ENCODE results near the gene TOMM6.
"Not testable (repeated sequence)": the region's sequence is repeated elsewhere in the genome, so short reads cannot be mapped to it uniquely, and the experiment has no call there.

The TOMM6 gene

DNA sequence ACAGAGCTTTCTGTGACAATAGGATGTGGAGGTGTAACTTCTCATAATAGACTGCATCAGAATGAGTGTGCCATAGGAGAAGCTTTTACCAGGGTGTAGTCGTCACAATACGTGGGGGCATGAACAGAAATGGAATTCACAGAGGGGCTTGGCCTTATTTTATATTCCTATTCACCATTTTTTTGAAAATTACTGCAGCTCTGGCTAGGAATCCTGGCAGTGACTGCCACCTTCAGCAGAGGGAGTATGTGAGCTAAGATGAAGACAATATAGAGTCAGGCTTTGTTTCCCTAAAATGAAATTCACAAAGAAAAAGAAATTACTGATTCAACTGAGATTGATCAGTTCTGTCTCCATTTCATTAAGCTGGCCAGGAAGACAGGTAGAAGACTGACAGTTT is 13.9 kb downstream of the TOMM6 start:
- Histone ChIP-seq H3K4me3 (ENCODE audit: low read depth in 1 of 2, low read length in 1 of 2) (no peak overlapping the region), H3K9me3 (no peaks in the 10 kb centered on the region), H3K27ac (no peak overlapping the region), H3K36me3 (peaks cover 38% of the 10 kb centered on the region), H3K27me3 (no peaks in the 10 kb centered on the region), H3K4me1 (ENCODE audit: control insufficient read depth in 1 of 2, insufficient read depth in 1 of 2, low read depth in 1 of 2, low read length in 1 of 2) (no peaks in the 10 kb centered on the region)
- TF ChIP-seq, protein P1, sequence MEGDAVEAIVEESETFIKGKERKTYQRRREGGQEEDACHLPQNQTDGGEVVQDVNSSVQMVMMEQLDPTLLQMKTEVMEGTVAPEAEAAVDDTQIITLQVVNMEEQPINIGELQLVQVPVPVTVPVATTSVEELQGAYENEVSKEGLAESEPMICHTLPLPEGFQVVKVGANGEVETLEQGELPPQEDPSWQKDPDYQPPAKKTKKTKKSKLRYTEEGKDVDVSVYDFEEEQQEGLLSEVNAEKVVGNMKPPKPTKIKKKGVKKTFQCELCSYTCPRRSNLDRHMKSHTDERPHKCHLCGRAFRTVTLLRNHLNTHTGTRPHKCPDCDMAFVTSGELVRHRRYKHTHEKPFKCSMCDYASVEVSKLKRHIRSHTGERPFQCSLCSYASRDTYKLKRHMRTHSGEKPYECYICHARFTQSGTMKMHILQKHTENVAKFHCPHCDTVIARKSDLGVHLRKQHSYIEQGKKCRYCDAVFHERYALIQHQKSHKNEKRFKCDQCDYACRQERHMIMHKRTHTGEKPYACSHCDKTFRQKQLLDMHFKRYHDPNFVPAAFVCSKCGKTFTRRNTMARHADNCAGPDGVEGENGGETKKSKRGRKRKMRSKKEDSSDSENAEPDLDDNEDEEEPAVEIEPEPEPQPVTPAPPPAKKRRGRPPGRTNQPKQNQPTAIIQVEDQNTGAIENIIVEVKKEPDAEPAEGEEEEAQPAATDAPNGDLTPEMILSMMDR (IDR thresholded peaks at IDR 0.05), result no peak

DNA sequence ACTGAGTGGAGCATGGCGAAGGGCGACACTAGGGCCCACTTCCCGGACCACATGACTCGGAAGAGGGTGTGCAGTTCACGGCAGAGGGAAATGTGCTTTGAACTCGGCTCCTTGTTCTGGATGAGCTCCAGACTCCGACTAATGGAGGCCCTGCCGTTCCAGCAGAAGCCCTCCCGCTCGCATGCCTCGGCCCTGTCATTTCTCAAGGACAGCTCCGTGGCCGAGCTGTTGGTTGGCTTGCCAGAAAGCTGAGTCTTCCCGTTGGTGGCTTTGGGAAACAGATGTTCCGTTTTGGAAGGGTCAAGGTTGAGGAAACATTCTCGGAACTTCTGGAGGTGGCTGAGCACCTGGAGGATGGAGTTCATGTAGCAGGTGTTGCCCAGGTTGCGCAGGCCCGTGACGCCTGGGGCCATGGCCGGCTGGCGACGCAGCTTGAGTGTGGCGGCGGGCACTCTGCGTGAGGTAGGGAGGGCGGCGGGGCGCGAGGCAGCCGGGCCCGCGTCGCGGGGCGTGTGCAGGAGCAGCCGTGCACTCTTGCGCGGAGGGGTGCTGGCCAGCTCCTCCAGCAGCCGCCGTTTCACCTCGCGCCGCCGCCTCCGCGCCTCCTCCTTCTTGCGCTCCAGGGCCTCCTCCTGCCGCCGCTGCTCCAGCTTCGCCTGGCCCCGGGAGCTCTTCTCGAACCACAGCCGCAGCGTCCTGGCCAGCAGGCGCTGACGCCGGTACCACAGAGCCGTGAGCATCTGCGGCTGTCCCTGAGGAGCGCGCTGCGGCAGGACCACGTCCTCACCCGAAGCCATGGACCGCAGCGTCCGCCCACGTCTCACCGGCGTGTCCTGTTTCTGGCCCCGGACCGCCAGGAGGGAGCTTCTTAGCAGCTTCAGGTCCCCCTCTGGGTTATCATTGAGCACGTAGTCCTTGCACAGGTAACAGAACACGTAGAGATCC is 18.6 kb downstream of the TOMM6 start:
- H3K9me3 ChIP-seq, result no peaks in the 10 kb centered on the region
- no peaks in the 10 kb centered on the region for H3K4me1 ChIP-seq (ENCODE audit: control insufficient read depth in 1 of 2, insufficient read depth in 1 of 2, low read depth in 1 of 2, low read length in 1 of 2)
- no peak overlapping the region for H3K4me3 ChIP-seq (ENCODE audit: low read depth in 1 of 2, low read length in 1 of 2)
- H3K36me3 ChIP-seq, result peaks cover 28% of the 10 kb centered on the region
- no peaks in the 10 kb centered on the region for H3K27me3 ChIP-seq
- no peak overlapping the region for H3K27ac ChIP-seq
- TF ChIP-seq, protein P1 (IDR thresholded peaks at IDR 0.05), result no peak

DNA sequence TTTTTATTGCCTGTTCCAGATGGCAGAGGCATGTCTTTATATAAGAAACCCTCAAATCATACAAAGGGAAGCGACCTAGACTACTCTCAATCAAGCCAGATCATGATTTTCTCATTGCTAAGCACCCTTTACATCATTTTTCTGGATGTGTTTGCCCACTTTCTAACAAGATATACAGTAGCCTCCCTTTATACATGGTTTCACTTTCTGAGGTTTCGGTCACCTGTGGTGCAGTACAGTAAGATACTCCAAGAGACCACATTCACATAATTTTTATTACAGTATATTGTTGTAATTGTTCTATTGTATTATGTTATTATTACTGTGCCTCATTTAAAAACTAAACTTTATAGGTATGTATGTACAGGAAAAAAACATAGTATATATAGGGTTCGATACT is 23.6 kb downstream of the TOMM6 start:
- Histone ChIP-seq H3K27me3 (no peaks in the 10 kb centered on the region), H3K36me3 (peaks cover 7% of the 10 kb centered on the region), H3K9me3 (no peaks in the 10 kb centered on the region), H3K27ac (no peak overlapping the region), H3K4me1 (ENCODE audit: control insufficient read depth in 1 of 2, insufficient read depth in 1 of 2, low read depth in 1 of 2, low read length in 1 of 2) (no peaks in the 10 kb centered on the region), H3K4me3 (ENCODE audit: low read depth in 1 of 2, low read length in 1 of 2) (no peak overlapping the region)
- TF ChIP-seq, protein P1 (IDR thresholded peaks at IDR 0.05), result no peak

DNA sequence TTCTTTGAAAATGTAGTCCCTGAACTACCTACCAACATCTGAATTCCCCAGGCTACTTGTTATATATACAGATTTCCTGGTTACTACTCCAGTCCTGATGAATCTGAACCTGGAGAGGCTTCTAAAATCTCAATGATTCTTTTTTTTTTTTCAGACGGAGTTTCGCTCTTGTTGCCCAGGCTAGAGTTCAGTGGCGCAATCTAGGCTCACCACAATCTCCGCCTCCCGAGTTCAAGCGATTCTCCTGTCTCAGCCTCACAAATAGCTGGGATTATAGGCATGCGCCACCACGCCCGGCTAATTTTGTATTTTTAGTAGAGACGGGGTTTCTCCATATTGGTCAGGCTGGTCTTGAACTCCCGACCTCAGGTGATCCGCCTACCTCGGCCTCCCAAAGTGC is 24.5 kb downstream of the TOMM6 start:
- H3K36me3 ChIP-seq, H3K9me3 ChIP-seq, H3K27ac ChIP-seq: not testable (repeated sequence)

DNA sequence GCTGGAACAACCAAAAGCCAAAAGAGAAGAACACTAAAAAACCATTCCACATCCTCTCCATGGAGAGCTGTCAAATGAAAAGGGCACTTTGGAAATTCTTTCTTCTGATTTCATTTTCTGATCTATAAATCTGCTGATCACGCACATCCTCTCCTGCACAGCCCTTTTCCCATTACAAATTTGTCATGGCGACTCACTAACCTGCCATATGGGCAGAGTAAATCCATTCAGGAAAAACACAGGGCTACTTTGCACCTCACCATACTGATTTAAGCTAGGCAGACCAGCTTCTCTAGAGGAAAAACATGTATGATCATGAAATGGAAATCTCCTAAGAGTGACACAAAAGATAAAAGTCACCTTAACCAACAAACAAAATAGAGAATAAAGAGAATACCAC is 26.0 kb downstream of the TOMM6 start:
- Histone ChIP-seq H3K4me3 (ENCODE audit: low read depth in 1 of 2, low read length in 1 of 2) (no peak overlapping the region), H3K27me3 (no peaks in the 10 kb centered on the region), H3K9me3 (no peaks in the 10 kb centered on the region), H3K27ac (no peak overlapping the region), H3K36me3 (no peaks in the 10 kb centered on the region), H3K4me1 (ENCODE audit: control insufficient read depth in 1 of 2, insufficient read depth in 1 of 2, low read depth in 1 of 2, low read length in 1 of 2) (peaks cover 3% of the 10 kb centered on the region in 2 experiments)
- TF ChIP-seq, protein P1 (IDR thresholded peaks at IDR 0.05), result no peak

More for the DNA sequence above, 24.5 kb downstream of the TOMM6 start:
- H3K27me3 ChIP-seq; H3K4me3 ChIP-seq (ENCODE audit: low read depth in 1 of 2, low read length in 1 of 2); H3K4me1 ChIP-seq (ENCODE audit: control insufficient read depth in 1 of 2, insufficient read depth in 1 of 2, low read depth in 1 of 2, low read length in 1 of 2): not testable (repeated sequence)

DNA sequence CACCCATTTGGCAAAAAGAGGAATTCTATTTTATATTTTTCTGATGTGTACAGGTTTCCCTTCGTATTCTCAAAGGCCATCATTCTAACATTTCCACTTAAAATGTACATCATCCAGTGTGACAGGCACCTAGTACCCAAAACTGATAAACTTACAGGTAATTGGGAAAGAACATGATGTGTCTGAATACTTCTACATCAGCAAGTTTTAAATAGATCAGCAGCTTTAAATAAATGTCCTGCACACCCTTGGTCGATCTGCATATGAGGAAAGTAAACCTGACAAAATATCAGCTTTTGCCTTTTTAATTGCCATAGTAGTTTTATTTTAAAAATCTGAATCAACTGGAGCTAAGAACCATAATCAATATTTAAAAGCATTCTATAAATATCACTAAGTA is 26.5 kb downstream of the TOMM6 start:
- TF ChIP-seq, protein P1 (IDR thresholded peaks at IDR 0.05), result no peak
- Histone ChIP-seq H3K4me1 (ENCODE audit: control insufficient read depth in 1 of 2, insufficient read depth in 1 of 2, low read depth in 1 of 2, low read length in 1 of 2) (peaks cover 7 to 8% of the 10 kb centered on the region in 2 experiments), H3K27me3 (no peaks in the 10 kb centered on the region), H3K9me3 (no peaks in the 10 kb centered on the region), H3K36me3 (no peaks in the 10 kb centered on the region), H3K4me3 (ENCODE audit: low read depth in 1 of 2, low read length in 1 of 2) (no peak overlapping the region), H3K27ac (no peak overlapping the region)

Data from neutrophil (primary cell).